HEK293 (cell line): Measurements from ENCODE around the gene RAB1B.

Experiments used
- BCL11A ChIP-seq: fragments of 450-650 bp; formaldehyde crosslinking; IDR thresholded peaks from 2 replicates; pipeline ENCODE4 v1.5.1; 2016; ENCODE audit warnings: low read depth, missing biosample characterization, missing genetic modification characterization
- MEIS1 ChIP-seq: sonication (generic); formaldehyde crosslinking; IDR thresholded peaks from 2 replicates; pipeline ENCODE4 v1.8.1; 2022; ENCODE audit warnings: missing genetic modification reagents, mild to moderate bottlenecking, borderline replicate concordance
- TCF7L2 ChIP-seq: IDR thresholded peaks from 2 replicates; pipeline ENCODE4 v1.6.1; 2011; ENCODE audit warnings: low read depth, mild to moderate bottlenecking, inconsistent platforms, low read length, moderate library complexity, borderline replicate concordance
- YY1 ChIP-seq: fragments of 450-650 bp; formaldehyde crosslinking; IDR thresholded peaks from 2 replicates; pipeline ENCODE4 v1.5.1; 2018; ENCODE audit warnings: missing biosample characterization, missing genetic modification characterization
- ZNF174 ChIP-seq: fragments of 450-650 bp; formaldehyde crosslinking; IDR thresholded peaks from 2 replicates; pipeline ENCODE4 v1.5.0; 2017; ENCODE audit warnings: missing biosample characterization, mild to moderate bottlenecking, missing genetic modification characterization
- ZNF274 ChIP-seq, 2 experiments: fragments of 200-500 bp in 1 of 2; fragments of 450-650 bp in 1 of 2; sonication (Bioruptor generic) in 1 of 2; formaldehyde crosslinking in 1 of 2; IDR thresholded peaks; 2 replicates each; pipeline versions ENCODE4 v1.5.1 to v1.6.1; 2014 to 2016; ENCODE audit warnings: borderline replicate concordance in 1 of 2, inconsistent platforms in 1 of 2, low read length in 1 of 2, missing biosample characterization in 1 of 2, missing genetic modification characterization in 1 of 2
- ZNF664 ChIP-seq: fragments of 450-650 bp; formaldehyde crosslinking; IDR thresholded peaks from 2 replicates; pipeline ENCODE4 v1.5.1; 2016; ENCODE audit warnings: missing biosample characterization, missing genetic modification characterization
- TF ChIP-seq, protein P1 (sequence below): fragments of 450-650 bp; formaldehyde crosslinking; IDR thresholded peaks from 2 replicates; pipeline ENCODE4 v1.5.1; 2016; ENCODE audit warnings: missing biosample characterization, missing genetic modification characterization
- TF ChIP-seq, protein P2 (sequence below): fragments of 450-650 bp; formaldehyde crosslinking; IDR thresholded peaks from 2 replicates; pipeline ENCODE4 v1.5.1; 2017; ENCODE audit warnings: missing biosample characterization, missing genetic modification characterization

DNA sequence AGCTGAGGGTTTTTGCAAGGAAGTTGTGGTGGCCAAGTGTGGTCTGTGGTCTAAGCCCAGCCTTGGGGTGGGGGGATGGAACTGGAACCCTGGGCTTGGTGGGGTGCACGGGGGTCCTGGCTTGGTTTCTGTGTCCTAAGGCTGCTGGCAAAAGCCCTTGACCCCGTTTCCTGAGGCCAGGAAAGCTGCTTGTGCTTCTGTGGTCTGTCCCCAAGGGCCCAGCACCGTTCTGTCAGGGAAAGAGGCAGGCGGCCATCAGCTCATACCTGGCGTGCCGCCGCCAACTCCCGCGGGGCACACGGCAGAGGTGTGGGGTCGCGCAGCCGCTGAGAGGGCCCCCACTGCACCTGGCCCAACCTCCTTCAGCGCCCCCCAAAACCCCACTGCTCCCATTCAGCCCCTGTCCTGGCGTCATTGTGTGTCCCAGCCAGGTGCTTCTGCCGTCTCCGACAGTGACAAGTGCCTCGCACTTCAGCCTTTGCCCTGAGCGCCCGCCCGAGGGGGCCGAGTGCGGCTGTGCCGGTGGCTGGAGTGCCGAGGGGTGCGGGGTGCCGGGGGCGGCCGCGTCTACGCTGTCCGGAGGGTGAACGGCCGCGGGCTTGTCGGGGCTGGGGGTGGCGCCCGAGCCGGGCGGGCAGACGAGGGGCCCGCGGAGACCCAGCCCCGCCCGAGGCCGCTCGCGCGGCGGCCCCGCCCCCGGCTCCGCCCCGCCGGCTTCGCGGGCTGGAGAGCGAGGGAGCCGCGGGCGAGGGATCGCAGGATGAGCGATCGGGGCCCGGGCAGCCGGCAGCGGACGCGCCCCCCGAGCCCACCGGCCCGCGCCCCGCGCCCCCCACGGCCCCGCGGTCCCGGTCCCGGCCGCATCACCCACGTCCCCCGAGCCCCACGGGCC lies 9.3 kb downstream of the RAB1B start, which contains the start of gene CNIH2:
- no peak for TF ChIP-seq YY1 (tag by site-specific recombination)
- TF ChIP-seq, protein P1, sequence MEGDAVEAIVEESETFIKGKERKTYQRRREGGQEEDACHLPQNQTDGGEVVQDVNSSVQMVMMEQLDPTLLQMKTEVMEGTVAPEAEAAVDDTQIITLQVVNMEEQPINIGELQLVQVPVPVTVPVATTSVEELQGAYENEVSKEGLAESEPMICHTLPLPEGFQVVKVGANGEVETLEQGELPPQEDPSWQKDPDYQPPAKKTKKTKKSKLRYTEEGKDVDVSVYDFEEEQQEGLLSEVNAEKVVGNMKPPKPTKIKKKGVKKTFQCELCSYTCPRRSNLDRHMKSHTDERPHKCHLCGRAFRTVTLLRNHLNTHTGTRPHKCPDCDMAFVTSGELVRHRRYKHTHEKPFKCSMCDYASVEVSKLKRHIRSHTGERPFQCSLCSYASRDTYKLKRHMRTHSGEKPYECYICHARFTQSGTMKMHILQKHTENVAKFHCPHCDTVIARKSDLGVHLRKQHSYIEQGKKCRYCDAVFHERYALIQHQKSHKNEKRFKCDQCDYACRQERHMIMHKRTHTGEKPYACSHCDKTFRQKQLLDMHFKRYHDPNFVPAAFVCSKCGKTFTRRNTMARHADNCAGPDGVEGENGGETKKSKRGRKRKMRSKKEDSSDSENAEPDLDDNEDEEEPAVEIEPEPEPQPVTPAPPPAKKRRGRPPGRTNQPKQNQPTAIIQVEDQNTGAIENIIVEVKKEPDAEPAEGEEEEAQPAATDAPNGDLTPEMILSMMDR, result no peak
- TF ChIP-seq ZNF664 (tag by site-specific recombination), result no peak
- TF ChIP-seq ZNF274 (IDR thresholded peaks at IDR 0.05; ENCODE audit: low read length), result no peak
- no peak for TF ChIP-seq ZNF274 (tag by site-specific recombination; IDR thresholded peaks at IDR 0.05; ENCODE audit: borderline replicate concordance)
- TF ChIP-seq, protein P2, sequence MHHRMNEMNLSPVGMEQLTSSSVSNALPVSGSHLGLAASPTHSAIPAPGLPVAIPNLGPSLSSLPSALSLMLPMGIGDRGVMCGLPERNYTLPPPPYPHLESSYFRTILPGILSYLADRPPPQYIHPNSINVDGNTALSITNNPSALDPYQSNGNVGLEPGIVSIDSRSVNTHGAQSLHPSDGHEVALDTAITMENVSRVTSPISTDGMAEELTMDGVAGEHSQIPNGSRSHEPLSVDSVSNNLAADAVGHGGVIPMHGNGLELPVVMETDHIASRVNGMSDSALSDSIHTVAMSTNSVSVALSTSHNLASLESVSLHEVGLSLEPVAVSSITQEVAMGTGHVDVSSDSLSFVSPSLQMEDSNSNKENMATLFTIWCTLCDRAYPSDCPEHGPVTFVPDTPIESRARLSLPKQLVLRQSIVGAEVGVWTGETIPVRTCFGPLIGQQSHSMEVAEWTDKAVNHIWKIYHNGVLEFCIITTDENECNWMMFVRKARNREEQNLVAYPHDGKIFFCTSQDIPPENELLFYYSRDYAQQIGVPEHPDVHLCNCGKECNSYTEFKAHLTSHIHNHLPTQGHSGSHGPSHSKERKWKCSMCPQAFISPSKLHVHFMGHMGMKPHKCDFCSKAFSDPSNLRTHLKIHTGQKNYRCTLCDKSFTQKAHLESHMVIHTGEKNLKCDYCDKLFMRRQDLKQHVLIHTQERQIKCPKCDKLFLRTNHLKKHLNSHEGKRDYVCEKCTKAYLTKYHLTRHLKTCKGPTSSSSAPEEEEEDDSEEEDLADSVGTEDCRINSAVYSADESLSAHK (tag by site-specific recombination), result no peak
- no peak for TF ChIP-seq TCF7L2
- no peak for TF ChIP-seq BCL11A (tag by site-specific recombination)
- TF ChIP-seq ZNF174 (tag by site-specific recombination), result no peak
- no peak for TF ChIP-seq MEIS1 (CRISPR knock-in tag)
